NCI-H187 treated with DMSO at 0.1 percent for 48 hours (cell line): ENCODE measurements around the gene CAMK2A.

Experiments used
- DNase-seq: peaks from one replicate; lab custom pipeline; 2025; lab: John Stamatoyannopoulos, UW

CAMK2A gene

DNA sequence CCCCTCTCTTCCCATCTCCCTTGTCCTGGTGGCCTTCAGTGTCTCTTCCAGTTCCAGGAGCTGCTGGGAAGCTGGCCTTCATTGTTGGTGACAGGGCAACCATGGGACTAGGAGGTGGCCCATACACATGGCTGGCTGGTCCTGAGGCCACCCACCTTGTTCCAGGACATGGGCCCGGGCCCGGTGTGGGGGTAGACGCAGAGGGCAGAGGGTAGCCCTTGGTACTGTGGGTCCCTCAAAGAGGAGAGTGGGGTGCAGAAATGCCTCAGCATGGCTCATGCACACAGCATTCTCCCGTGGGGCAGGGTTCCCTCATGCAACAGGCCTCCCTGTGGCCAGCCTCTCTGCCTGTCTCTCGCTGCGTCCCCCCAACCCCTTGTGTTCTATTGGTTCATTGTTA, 78.9 kb downstream of the CAMK2A start:
- DNase-seq = no peak

DNA sequence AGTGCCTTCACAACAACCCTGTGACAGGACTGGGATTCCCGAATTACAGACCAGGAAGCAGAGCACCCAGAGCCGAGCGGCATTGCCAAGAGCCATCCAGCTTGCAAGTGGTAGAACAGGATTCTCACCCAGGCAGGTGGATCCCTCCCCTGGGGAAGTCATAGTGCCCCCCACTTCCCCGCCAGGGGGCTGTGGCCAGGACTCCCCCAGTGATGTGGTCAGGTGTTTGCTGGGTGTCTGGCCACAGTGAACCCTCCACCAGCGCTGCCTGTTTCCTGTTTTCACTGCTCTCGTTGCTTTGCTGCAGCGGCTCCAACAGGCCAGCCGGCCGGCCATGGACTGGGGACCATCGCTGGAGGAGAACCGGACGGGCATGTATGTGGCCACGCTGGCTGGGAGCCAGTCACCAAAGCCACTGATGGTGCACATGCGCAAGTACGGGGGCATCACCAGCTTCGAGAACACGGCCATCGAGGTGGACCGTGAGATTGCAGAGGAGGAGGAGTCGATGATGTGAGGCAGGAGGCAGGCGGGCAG, 80.4 kb downstream of the CAMK2A start:
- no peak for DNase-seq

DNA sequence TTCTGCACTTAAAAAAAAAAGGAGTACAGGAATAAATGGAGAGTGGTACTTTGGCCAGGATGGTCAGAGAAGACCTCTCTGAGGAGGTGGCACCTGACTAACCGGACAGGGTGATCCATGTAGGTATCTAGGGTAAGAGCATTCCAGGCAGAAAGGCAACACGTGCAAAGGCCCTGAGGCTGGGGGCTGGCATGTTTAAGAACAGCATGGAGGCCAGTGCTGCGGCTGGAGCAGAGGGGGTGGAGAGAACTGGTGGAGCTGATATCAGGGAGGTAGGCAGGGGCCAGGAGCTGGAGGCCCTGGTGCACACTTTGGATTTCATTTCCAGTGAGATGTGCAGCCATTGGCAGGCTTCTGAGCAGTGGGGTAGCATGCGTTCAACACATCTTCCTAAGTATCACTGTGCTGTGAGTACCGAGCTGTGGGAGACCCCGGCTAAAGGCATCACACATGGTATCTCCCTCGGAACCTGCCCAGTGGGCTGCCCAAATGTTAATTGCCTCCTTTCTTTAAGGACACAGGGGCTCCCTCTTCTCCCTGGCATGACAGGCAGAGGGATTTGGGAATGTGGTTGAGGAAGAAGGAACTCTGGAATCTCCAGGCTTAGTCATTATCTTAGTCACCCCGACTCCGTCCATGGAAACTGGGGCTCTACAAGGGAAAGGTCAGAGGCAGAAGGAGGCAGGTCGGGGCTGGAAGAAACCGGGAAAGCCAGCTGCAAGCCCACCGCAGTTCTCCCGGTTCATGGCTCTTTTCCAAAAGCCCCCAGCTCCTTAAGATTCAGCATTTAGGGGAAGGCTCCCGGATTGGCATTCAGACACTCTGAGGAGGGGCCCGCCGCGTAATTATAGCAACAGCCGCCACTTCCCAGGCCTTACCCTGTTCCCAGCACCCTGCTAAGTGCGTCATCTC, 81.1 kb downstream of the CAMK2A start:
- no peak for DNase-seq

DNA sequence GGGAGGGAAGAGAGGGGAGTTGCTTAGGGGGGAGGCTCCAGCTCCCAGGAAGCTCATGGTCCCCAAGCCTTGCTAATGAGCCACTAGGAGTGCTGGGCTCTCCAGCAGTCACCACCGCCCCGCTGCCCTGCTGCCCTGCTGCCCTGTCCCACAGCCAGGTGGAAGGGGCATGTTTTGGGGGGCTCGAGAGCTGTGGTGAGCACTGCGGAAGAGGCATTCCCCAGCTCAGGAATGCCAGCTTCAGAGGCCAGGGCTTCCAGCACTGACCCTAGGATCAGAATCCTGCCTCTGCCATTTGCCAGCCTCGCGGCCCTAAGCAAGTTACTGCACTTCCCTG, 82.8 kb downstream of the CAMK2A start:
- DNase-seq = no peak

DNA sequence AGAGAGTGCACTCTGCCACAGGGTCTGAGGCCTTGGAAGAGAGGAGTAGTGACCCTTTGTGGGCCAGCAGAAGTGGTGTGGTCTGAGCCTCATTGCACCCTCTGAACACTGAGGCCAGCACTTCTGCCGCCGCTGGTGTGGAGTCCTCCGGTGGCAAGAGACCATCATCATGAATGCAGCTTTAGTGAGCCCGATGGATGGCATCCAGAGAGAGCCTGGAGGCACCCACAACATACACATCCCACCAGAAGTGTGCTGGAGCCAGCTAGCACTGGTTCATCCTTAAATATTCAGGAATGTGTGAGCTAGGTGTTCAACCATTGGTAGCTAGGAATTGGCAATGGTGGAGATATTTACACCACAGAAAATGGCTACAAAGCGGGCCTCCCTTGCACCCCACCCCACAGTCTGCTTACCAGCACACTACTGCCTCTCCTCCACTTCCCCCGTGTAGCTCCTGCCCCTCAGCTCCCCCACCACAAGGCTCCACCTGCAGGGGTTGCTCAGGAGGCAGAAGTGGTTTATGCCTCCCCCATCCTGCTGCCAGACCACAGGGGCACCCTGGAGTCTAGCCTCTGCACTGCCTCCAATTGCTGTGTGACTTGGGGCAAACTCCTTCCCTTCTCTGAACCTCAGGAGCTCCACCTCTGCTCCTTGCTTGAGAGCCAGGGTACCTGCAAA, 83.3 kb downstream of the CAMK2A start:
- no peak for DNase-seq

DNA sequence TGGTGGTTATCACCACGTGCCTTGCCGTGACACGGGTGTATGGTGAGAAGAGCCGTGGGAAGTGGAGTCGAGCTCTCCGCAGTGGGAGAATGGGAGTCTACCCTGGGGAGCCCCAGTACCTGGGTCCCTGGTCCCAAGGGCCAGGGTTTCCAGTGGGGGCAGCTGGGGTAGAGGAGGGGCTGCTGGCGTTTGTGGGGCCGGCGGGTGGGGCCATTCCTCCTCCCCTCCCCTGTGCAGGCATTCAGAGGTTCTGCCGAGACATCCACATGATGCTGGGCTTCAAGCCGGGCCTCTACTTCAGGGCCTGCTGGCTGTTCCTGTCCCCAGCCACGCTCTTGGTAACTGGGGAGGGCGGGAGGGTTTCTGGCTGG, 85.0 kb downstream of the CAMK2A start:
- no peak for DNase-seq

DNA sequence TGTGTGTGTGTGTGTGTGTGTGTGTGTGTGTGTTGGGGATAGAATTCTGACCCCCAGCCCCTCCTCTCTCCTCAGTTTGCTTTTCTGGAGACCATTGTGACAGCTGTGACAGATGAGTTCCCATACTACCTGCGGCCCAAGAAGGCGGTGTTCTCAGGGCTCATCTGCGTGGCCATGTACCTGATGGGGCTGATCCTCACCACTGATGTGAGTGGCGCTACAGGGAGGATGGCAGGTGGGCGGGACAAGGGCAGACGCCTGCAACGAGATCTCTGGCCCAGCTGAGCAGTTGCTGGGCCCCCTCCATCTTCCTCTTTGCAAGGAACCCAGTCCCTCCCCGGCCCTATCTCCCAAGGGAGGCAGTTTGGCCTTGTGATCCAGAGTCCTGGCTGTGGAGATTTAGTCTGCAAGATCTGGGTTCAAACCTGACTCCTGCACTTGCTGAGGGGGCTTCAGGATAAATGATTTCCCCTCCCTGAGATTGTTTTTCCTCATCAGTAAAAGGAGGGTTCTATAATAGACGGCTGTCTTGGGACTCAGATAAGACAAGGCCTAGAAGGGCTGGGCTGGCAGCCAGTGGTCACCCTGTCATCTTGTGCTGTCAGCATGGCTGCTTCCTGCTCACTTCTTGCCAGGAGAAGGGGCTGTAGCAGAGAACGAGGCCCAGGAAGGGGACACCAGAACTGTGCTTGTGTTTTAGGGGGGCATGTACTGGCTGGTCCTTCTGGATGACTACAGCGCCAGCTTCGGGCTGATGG, 85.6 kb downstream of the CAMK2A start:
- DNase-seq = no peak

DNA sequence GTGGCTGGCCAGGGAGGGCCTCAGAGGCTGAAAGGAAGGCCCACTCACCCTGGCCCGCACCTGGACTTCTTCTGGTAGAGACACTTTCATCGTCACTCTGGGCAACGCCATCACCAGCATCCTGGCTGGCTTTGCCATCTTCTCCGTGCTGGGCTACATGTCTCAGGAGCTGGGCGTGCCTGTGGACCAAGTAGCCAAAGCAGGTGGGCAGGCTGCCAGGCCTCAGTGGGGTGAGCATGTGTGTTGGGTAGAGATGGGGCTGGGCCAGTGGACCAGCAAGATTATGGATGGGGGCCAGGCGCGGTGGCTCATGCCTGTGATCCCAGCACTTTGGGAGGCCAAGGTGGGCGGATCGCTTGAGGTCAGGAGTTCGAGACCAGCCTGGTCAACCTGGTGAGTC, 87.1 kb downstream of the CAMK2A start:
- DNase-seq = no peak

DNA sequence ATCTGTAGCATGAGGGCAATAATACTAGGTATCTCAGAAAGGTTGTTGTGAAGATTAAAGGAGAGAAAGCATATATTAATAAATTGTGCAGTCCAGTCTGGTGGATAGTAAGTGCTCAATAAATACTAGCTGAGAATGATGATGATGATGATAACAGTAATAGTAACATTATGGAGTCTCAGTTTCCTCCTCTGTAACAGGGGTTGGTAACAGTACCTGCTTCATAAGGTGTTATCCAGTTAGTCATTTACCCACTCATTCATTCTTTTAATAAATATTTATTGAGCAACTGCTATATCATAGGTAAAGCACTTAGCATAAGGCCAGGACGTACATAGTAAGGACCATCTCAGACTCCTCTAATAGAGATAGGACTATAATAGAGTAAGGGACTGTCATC, 92.1 kb downstream of the CAMK2A start:
- DNase-seq = no peak

DNA sequence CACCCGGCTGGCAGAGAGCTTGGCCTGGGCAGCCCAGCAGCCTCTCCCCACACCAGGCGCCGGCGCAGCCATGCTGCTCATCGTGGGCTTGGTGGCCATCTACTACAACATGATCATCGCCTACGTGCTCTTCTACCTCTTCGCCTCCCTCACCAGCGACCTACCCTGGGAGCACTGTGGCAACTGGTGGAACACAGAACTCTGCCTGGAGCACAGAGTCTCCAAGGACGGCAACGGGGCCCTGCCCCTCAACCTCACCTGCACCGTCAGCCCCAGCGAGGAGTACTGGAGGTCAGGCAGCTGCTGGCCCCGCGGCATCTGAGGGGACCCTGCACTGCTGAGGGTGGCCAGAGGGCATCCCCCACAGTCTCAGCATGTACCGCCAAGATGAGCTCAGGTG, 92.6 kb downstream of the CAMK2A start:
- no peak for DNase-seq

DNA sequence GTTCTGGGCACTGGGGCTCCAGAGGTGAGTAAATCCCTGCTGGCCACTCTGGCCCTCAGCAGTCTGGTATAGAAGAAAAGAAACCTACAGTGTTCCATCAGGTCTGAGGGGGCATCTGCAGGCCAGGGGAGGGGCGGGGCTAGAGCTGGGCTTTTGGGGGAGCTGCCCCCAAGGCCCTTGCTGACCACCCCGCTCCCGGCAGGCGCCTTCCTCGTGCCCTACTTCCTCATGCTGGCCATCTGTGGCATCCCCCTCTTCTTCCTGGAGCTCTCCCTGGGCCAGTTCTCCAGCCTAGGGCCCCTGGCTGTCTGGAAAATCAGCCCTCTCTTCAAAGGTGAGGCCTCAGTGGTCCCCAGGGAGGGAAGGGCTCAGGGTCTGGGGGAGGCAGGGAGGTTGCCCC, 93.1 kb downstream of the CAMK2A start:
- DNase-seq = no peak

DNA sequence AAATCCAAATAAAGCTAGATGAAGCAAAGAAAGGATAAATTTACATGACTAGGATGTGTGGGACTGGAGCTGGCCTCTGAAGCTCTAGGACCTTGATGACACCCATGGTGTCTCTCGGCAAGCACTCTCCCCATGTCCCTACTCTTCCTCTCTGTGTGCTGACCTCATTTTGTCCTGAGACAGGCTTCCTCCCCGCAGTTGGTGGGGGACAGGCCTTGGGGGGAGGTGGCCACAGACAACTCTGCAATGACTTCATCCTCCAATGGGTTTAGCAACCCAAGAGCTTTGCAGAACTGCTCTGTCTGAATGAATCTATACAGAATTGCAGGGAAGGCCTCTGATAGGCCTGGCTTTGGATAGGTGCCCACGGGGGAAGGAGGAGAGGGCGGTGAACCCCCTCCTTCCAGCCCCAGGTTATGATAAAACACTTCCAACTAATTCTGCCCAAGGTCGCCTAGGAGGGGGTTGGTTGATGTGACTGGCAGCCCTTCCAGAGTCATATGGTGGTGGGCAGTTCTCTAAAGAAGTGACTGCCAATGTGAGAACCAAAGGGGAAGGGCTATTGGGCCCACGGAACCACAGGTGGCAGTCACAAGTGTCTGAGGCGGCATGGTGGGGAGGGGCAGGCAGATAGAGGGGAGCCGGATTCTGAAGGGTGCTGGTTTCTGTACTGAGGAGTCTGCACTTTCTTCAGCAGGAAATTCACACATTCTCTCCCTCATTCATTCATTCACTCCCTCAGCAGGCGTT, 93.7 kb downstream of the CAMK2A start:
- DNase-seq = no peak

DNA sequence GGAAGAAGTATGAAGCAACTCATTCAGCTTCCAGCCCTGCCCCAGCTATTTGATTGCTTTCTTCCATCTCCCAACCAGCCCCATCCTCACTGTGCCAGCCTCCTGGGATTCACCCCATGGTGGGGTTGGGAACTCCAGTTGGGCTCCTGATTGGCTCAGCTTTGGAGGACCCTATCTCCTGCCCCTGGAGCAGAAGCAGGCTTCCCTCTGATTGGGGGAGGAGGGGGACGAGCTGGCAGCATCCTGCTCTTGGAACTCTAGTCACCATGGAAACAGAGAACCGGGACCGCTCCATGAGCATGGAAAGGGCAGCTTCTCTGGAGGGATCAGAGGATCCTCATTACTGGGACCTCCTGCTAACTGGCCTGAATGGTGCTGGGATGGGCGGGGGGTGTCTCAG, 97.1 kb downstream of the CAMK2A start:
- DNase-seq = no peak

DNA sequence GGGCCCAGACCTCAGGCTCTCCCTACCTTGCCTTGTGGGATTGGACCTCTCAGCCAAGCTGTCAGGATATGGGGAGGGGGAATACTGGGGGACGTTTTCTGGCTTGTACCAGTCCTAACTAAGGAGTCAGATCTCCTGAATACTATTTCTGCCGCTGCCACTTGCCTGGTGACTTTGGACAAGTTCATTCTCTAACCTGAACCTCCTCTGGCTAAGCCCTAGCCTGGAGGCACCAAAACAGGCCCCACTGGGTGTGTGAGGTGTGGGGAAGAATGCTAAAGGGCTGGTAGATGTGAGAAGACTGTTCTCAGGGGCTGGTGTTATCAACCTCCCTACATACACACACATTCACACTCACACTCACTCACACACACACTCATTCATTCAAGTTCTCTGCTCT, 98.6 kb downstream of the CAMK2A start:
- DNase-seq = no peak

DNA sequence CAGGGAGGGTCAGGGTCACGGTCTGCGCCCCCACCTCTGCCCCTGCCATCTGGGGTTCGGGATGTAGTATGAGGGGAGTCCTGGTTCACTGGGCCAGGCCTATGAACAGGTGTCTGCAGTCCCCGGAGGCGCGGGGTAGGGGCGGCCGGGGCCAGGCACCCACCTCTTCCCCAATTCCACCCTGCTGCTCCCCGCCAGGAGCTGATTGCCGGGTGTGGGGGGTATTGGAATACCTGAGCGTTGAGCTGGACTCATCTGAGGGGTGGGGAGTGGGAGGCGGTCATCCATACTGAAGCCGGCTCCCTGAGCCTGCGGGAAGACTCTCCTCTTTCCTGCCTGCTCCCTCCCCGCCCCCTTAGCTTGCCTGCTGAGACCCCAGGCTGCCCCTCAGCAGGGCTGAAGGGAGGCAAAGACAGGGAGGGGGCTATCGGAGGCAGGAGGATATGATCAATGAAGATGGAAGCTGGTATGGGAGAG, 99.0 kb downstream of the CAMK2A start:
- no peak for DNase-seq

DNA sequence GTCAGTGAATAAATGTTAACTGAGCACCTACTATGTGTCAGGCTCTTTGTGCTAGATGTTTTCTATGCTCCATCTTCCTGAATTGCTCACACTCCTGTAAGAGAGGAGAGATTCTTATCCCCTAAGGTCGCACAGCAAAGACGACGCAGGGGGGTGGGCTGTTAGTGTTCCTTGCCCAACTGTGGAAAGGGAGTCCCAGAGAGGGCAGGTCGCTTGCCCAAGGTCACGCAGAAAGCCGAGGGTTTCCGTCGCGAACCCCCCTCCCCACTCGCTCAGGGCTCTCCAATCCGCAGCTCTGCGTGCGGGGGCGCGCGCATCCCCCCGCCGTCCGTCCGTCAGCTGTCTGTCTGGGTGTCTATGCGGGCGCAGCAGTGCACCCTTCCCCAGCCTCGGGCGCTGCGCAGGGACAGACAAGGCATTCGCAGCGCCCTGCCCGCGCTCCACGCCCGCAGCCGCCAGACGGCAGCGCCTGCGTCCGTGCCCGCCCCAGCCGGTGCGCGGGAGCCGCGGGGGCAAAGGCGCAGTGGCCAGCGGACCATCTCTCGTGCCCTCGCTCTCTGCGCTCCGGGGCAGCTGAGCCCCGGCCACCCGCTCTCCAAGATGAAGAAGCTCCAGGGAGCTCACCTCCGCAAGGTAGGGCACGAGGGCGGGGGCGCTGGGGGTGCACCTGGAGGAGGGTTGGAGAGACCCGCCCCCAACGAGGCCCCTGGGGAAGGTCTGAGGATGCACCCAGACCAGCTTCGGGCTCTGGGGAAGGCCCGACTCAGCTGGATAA, 99.7 kb downstream of the CAMK2A start, which contains the start of gene SLC6A7:
Gene SLC6A7, plus strand, starts transcription at position 335 of the 775 bp plus-strand sequence. Its CDS starts 266 bp downstream, at position 601.
- DNase-seq = no peak

DNA sequence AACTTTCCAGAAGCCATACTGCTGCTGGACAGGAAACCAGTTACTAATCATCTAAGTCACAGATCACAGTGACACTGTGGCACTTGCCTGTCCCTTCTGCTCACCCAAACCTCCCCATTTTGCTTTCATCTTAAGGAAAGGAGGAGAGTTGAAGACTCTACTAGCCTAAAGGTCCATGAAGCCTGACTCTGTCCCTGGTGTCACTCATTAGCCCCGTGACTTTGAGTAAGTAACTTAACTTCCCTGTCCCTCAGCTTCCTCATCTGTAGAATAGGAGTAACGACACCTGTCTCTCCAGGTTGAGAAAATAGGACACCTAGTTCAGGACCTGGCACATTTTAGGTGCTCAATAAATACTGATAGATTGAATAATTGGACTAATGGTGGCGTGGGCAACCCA, 100.2 kb downstream of the CAMK2A start:
- DNase-seq = no peak

DNA sequence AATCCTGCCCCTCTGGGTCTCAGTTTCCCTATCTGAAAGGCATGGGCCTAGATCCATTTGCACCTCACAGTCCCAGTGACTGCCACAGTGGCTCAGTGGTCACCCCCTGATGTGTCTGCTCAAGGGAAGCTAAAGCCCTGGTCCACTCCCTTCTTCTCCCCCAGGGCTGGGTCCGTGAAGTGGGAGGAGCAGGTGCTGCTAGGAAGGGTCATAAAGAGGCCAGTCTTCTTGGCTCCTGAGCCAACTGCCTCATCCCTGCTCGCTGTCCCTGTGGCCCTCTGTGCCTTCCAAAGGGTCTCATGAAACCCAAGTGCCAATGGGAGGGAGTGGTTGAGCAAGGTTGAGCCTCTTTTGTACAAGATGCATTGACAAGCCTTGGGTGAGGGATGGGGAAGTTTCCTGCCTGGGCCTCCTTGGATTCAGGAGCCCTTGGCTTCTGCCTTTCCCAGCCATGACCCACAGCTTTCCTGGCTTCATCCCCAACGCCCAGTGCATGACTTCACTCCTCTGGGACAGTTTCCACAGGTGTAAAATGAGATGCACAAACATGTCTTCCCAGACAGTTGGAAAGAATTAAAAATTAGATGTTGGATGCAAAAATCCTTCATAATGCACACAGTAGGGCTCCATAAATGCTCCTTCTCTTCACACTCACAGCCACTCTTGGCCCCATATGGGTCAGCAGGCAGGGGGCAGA, 101.3 kb downstream of the CAMK2A start:
- no peak for DNase-seq

DNA sequence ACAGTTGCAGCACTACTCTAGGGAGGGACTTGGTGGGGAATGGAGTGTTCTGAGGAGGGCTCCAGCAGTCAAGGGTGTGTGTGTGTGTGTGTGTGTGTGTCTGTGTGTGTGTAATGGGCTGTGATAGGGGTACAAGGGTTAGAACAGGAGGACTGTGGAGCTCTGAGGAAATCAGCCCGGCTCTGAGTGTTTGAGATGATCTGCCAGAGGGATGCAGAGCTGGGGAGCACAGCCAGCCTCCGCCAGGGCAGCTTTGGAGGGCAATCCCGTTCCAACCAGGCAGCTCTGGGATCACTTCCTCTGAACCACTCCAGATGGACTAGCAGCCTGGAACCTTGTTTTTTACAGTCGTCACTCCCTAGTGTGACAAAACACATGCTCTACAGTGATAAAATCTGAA, 102.7 kb downstream of the CAMK2A start:
- no peak for DNase-seq

DNA sequence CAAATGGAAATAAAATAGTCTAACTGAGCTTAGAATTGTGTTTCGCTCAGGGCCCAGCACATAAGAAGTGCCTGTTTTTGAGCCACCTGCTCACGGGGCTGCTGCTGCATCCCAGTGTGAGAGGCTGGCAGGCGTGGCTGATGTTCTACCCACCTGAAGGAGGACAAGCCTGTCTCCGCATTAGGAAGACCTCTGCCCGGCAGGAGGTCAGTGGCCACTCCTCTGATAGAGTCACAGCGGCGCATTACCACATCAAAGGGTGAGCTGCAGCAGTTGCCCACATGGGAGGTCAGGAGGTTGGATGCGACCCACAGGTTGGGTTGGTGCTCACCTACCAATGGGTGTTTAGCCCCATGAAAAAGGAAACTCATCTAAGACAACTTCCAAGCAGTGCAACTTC, 103.4 kb downstream of the CAMK2A start:
- no peak for DNase-seq
